C4-2B (cell line): ENCODE data around the gene DAP.
"Not testable (repeated sequence)": the region's sequence is repeated elsewhere in the genome, so short reads cannot be mapped to it uniquely, and the experiment has no call there.

ENCODE experiments used
- H3K27ac ChIP-seq: fragments of 450-650 bp; 2 replicates; pipeline ENCODE4 v1.5.1; 2017
- CTCF ChIP-seq: fragments of 450-650 bp; conservative IDR thresholded peaks from 2 replicates; pipeline ENCODE4 v1.5.1; 2017; ENCODE audit warnings: mild to moderate bottlenecking
- ZFX ChIP-seq: fragments of 450-650 bp; IDR thresholded peaks from 2 replicates; pipeline ENCODE4 v1.6.1; 2017

DAP gene

GRCh38 chr5:10667431-10668057, 93.5 kb downstream of the DAP start:
- H3K27ac ChIP-seq: no peak overlapping the region
- TF ChIP-seq CTCF (no peak), ZFX (no peak)

- no peak for TF ChIP-seq CTCF
- TF ChIP-seq ZFX: no peak
- no peak overlapping the region for H3K27ac ChIP-seq
These were observed 94.3 kb downstream of the DAP start for GRCh38 chr5:10666531-10667299.

- H3K27ac ChIP-seq: no peak overlapping the region
- TF ChIP-seq ZFX (no peak), CTCF (no peak)
These were observed 95.2 kb downstream of the DAP start for GRCh38 chr5:10665799-10666198.

GRCh38 chr5:10664180-10664769, 96.8 kb downstream of the DAP start:
- H3K27ac ChIP-seq: not testable (repeated sequence)

- TF ChIP-seq ZFX: no peak
- no peak for TF ChIP-seq CTCF
These were observed 97.4 kb downstream of the DAP start for GRCh38 chr5:10663489-10664179.

GRCh38 chr5:10662661-10663488, 98.2 kb downstream of the DAP start:
- TF ChIP-seq CTCF: no peak
- no peak for TF ChIP-seq ZFX

More at GRCh38 chr5:10663489-10664179, 97.4 kb downstream of the DAP start:
- no peak overlapping the region for H3K27ac ChIP-seq

GRCh38 chr5:10662083-10662482, 99.0 kb downstream of the DAP start:
- no peak overlapping the region for H3K27ac ChIP-seq
- TF ChIP-seq CTCF: no peak

More at GRCh38 chr5:10662661-10663488, 98.2 kb downstream of the DAP start:
- H3K27ac ChIP-seq: no peak overlapping the region
